ENCODE measurements around the gene ALKAL2. TPM values are rescaled to one million over a fixed set of nuclear protein-coding genes. Genes with fewer than 3 reads are reported as not detected.

The ALKAL2 gene
- total and polyA plus RNA-seq, 2 of the 13 experiments (the other 11 are each of a cell fraction or from before 2014, with no cell fraction given): 0.22 to 1.7 TPM

DNA sequence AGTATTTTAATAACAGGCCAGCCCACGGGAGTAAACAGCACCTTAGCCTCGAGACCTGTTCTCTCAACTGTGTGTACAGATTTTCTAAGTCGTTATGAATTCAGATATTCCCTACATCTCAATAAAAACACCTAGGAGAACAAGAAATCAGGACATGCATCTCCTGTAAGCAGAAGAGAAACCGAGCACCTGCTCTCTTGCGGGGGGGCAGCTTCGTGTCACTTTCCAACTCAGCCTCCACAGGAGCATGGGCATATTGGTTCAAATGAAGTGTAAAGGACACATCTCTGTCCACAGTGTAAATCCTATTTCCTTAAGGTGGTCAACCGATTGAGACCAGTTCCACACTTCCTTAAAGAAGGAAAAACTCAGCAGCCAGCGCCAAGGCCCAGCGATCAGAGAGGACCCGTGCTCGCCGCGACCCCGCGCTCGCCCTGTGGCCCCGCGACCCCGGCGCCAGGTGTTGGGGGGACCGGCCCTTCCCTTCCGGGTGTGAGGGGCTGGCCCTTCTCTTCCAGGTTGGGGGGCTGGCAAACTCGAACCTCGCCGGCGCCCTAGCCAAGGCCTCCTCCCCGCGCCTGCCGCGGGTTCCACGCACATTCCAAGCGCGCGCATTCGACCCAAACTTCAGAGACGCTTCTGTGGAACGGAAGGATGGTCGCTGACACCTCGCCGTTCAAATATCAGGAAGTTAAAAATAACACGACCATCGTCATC, 24.7 kb downstream of the ALKAL2 start (continued):
- TF ChIP-seq, protein P1, sequence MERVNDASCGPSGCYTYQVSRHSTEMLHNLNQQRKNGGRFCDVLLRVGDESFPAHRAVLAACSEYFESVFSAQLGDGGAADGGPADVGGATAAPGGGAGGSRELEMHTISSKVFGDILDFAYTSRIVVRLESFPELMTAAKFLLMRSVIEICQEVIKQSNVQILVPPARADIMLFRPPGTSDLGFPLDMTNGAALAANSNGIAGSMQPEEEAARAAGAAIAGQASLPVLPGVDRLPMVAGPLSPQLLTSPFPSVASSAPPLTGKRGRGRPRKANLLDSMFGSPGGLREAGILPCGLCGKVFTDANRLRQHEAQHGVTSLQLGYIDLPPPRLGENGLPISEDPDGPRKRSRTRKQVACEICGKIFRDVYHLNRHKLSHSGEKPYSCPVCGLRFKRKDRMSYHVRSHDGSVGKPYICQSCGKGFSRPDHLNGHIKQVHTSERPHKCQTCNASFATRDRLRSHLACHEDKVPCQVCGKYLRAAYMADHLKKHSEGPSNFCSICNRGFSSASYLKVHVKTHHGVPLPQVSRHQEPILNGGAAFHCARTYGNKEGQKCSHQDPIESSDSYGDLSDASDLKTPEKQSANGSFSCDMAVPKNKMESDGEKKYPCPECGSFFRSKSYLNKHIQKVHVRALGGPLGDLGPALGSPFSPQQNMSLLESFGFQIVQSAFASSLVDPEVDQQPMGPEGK (CRISPR knock-in tag; IDR thresholded peaks at IDR 0.05): peak; percentile 54
- no peak for TF ChIP-seq ZNF460 (CRISPR knock-in tag; IDR thresholded peaks at IDR 0.05; ENCODE audit: borderline replicate concordance)
- no peak for TF ChIP-seq GATAD2A (CRISPR knock-in tag; IDR thresholded peaks at IDR 0.05)
- TF ChIP-seq, protein P2, sequence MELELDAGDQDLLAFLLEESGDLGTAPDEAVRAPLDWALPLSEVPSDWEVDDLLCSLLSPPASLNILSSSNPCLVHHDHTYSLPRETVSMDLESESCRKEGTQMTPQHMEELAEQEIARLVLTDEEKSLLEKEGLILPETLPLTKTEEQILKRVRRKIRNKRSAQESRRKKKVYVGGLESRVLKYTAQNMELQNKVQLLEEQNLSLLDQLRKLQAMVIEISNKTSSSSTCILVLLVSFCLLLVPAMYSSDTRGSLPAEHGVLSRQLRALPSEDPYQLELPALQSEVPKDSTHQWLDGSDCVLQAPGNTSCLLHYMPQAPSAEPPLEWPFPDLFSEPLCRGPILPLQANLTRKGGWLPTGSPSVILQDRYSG (CRISPR knock-in tag; IDR thresholded peaks at IDR 0.05): no peak
- TF ChIP-seq HDAC2 (CRISPR knock-in tag; IDR thresholded peaks at IDR 0.05): no peak
- TF ChIP-seq FOXK1 (CRISPR knock-in tag; IDR thresholded peaks at IDR 0.05; ENCODE audit: borderline replicate concordance, low read depth): no peak
- TF ChIP-seq, protein P3, sequence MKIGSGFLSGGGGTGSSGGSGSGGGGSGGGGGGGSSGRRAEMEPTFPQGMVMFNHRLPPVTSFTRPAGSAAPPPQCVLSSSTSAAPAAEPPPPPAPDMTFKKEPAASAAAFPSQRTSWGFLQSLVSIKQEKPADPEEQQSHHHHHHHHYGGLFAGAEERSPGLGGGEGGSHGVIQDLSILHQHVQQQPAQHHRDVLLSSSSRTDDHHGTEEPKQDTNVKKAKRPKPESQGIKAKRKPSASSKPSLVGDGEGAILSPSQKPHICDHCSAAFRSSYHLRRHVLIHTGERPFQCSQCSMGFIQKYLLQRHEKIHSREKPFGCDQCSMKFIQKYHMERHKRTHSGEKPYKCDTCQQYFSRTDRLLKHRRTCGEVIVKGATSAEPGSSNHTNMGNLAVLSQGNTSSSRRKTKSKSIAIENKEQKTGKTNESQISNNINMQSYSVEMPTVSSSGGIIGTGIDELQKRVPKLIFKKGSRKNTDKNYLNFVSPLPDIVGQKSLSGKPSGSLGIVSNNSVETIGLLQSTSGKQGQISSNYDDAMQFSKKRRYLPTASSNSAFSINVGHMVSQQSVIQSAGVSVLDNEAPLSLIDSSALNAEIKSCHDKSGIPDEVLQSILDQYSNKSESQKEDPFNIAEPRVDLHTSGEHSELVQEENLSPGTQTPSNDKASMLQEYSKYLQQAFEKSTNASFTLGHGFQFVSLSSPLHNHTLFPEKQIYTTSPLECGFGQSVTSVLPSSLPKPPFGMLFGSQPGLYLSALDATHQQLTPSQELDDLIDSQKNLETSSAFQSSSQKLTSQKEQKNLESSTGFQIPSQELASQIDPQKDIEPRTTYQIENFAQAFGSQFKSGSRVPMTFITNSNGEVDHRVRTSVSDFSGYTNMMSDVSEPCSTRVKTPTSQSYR (CRISPR knock-in tag; IDR thresholded peaks at IDR 0.05; ENCODE audit: borderline replicate concordance): no peak
- no peak for TF ChIP-seq RXRA (CRISPR knock-in tag; IDR thresholded peaks at IDR 0.05)
- no peak for TF ChIP-seq ZNF510 (CRISPR knock-in tag; IDR thresholded peaks at IDR 0.05; ENCODE audit: low read depth)
- no peak for TF ChIP-seq KLF11 (CRISPR knock-in tag; IDR thresholded peaks at IDR 0.05)
- TF ChIP-seq, protein P4, sequence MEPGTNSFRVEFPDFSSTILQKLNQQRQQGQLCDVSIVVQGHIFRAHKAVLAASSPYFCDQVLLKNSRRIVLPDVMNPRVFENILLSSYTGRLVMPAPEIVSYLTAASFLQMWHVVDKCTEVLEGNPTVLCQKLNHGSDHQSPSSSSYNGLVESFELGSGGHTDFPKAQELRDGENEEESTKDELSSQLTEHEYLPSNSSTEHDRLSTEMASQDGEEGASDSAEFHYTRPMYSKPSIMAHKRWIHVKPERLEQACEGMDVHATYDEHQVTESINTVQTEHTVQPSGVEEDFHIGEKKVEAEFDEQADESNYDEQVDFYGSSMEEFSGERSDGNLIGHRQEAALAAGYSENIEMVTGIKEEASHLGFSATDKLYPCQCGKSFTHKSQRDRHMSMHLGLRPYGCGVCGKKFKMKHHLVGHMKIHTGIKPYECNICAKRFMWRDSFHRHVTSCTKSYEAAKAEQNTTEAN (CRISPR knock-in tag; conservative IDR thresholded peaks at IDR 0.05): no peak
- TF ChIP-seq ZNF441 (CRISPR knock-in tag; IDR thresholded peaks at IDR 0.05; ENCODE audit: borderline replicate concordance): no peak
- TF ChIP-seq SETDB1 (CRISPR knock-in tag; IDR thresholded peaks at IDR 0.05; ENCODE audit: borderline replicate concordance): no peak
- TF ChIP-seq TBL1XR1 (IDR thresholded peaks at IDR 0.05; ENCODE audit: borderline replicate concordance, low read length, partially characterized antibody): no peak
- TF ChIP-seq ZNF317 (CRISPR knock-in tag; IDR thresholded peaks at IDR 0.05): no peak
- TF ChIP-seq SPEN (CRISPR knock-in tag; IDR thresholded peaks at IDR 0.05; ENCODE audit: low read depth): no peak
- TF ChIP-seq ZNF232 (CRISPR knock-in tag; IDR thresholded peaks at IDR 0.05; ENCODE audit: borderline replicate concordance): no peak
- TF ChIP-seq ZNF878 (CRISPR knock-in tag; IDR thresholded peaks at IDR 0.05): peak; percentile 26; the same call in 1 of the 2 replicates
- no peak for TF ChIP-seq ZIK1 (CRISPR knock-in tag; IDR thresholded peaks at IDR 0.05; ENCODE audit: borderline replicate concordance, low read depth)
- no peak for TF ChIP-seq PRMT3 (CRISPR knock-in tag; IDR thresholded peaks at IDR 0.05; ENCODE audit: borderline replicate concordance, low read depth)
- TF ChIP-seq ZNF296 (CRISPR knock-in tag; conservative IDR thresholded peaks at IDR 0.05): no peak
- TF ChIP-seq DR1 (CRISPR knock-in tag; IDR thresholded peaks at IDR 0.05): no peak
- TF ChIP-seq FOXC1 (CRISPR knock-in tag; IDR thresholded peaks at IDR 0.05; ENCODE audit: borderline replicate concordance): no peak

All from HepG2 (cell line).